GM13976 (cell line): ENCODE results near the gene RIC3.

Experiments
- DNase-seq: peaks from one replicate; pipeline ENCODE4 v3.0.0; 2012; ENCODE audit warnings: low spot score
- CTCF ChIP-seq: IDR thresholded peaks from 2 replicates; pipeline ENCODE4 v1.5.1; 2012; ENCODE audit warnings: borderline replicate concordance, mild to moderate bottlenecking; ENCODE audit not compliant: insufficient read depth; ENCODE audit errors: extremely low read depth, missing control alignments, control extremely low read depth
- in situ Hi-C: fragments of 300-500 bp; cut with MboI; formaldehyde crosslinking; loops from one replicate; pipeline ENCODE4 v1.12.0; 2022; ENCODE audit warnings: low sequenced_read_pairs, mixed read lengths, inconsistent platforms; ENCODE audit not compliant: unreplicated experiment

The RIC3 gene

GRCh38 chr11:8168485-8169257, at the start of gene RIC3:
Gene RIC3, minus strand, starts transcription at chr11:8169025. Its CDS starts 36 bp downstream, at chr11:8168989.
- in situ Hi-C loops, result no loop called here

GRCh38 chr11:8218409-8218808, 49.6 kb upstream of the RIC3 start:
- TF ChIP-seq CTCF, result no peak
- in situ Hi-C loops, result no loop called here
- no peak for DNase-seq

More at GRCh38 chr11:8168485-8169257, at the start of gene RIC3:
- no peak for TF ChIP-seq CTCF
- DNase-seq, result peak; percentile 48

GRCh38 chr11:8217926-8218325, 49.1 kb upstream of the RIC3 start:
- no peak for TF ChIP-seq CTCF
- in situ Hi-C loops, result no loop called here
- DNase-seq, result no peak

GRCh38 chr11:8217136-8217535, 48.3 kb upstream of the RIC3 start:
- no peak for TF ChIP-seq CTCF

GRCh38 chr11:8213376-8213775, 44.6 kb upstream of the RIC3 start:
- in situ Hi-C loops, result no loop called here
- TF ChIP-seq CTCF, result no peak
- no peak for DNase-seq

More at GRCh38 chr11:8217136-8217535, 48.3 kb upstream of the RIC3 start:
- no peak for DNase-seq
- in situ Hi-C loops, result no loop called here

GRCh38 chr11:8209208-8209807, 40.5 kb upstream of the RIC3 start:
- in situ Hi-C loops, result no loop called here
- TF ChIP-seq CTCF, result peak; percentile 70
- no peak for DNase-seq
